HG02943 (cell line): ENCODE data around the gene PHLDB1.
"Not testable (repeated sequence)": the region's sequence is repeated elsewhere in the genome, so short reads cannot be mapped to it uniquely, and the experiment has no call there.

Source experiments
- ATAC-seq: cut with Tn5 transposase; IDR thresholded peaks from one replicate; pipeline ENCODE4 v1.9.1; 2021; ENCODE audit warnings: mild to moderate bottlenecking, low read depth, moderate library complexity; ENCODE audit not compliant: unreplicated experiment

The PHLDB1 gene

DNA sequence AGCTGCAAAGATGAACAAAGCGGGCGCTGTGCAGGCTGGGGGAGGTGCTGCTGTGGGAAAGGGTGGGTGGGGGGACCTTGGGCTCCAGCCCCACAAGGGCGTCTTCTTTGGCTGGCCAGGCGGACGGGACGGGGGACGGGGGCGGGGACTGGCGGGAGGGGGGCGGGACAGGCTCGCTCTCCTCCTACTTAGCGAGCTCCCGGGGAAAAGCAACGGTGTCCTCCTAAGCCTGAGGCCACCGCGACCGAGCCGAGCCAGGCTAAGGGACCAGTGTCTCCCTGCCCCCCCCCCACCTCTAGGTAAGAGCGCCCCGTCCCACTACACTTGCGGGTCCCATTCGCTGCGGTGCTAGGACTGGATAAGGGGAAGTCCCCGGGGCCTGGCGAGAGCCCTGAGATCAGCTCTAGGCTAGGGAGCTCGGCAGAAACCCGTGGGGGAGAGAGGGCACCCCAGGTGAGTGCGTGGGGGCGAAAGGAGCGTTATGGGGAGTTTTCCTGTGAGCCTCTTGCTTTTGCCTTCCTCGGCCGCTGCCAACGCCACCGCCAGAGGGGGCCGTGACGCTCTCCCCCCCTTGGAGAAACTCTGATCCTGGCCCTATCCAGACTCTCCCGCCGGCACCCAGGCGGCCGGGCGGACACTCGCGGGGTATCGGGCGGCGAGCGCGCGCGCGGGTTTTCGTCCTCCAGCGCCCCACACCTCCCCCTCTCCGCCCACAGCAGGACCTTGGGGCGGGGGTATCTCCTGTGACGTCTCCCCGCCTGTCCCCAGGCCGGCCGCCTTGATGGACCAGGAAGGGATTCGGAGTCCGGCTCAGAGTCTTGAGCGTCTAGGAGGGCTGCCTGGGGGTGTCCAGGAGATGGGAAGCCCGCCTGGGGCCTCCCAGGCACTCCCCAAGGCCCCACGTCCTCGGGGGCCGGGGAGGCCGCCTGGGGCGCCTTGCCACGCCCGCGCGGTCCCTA, at the start of gene PHLDB1:
TSS of gene PHLDB1 (plus strand) at position 215 of the 959 bp plus-strand sequence. CDS start 6,222 bp downstream, outside the sequence.
- no peak for ATAC-seq

DNA sequence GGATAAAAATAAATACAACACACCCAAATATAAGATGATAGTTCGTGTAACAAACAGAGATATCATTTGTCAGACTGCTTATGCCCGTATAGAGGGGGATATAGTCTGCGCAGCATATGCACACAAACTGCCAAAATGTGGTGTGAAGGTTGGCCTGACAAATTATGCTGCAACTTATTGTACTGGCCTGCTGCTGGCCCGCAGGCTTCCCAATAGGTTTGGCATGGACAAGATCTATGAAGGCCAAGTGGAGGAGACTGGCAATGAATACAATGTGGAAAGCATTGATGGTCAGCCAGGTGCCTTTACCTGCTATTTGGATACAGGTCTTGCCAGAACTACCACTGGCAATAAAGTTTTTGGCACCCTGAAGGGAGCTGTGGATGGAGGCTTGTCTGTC, 46.6 kb upstream of the PHLDB1 start:
- ATAC-seq = no peak

DNA sequence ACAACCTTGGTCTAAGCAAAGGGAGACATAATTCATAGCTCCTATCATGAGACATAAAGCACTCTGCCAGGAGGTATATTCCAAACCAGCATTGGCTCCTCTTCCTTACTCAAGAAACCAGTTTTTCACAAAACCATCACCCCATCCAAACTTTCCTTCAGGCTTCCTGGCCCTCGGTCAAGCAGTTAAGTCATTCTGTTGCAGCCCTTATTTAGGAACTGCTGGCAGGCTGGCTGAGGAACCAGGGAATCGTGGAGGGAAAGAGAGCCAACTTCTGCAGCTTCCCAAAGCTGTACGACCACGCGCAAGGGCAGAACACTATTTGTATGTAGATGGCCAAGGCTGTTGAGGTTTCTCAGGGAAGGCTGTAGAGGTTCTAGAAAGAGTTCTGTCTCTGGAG, 42.4 kb upstream of the PHLDB1 start:
- no peak for ATAC-seq

DNA sequence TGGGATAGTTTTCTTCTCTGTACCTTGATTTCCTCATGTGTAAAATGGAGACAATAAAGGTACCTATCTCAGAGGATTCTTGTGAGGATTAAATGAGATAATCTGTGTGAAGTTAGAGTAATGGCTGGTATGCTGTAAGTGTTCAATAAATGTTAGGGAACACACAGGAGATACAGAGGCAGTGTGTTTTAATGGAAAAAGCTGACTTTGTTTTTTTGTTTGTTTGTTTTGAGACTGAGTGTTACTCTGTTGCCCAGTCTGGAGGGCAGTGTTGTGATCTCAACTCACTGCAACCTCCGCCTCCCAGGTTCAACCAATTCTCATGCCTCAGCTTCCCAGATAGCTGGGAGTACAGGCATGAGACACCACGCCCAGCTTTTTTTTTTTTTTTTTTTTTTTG, 37.7 kb upstream of the PHLDB1 start:
- ATAC-seq = no peak

DNA sequence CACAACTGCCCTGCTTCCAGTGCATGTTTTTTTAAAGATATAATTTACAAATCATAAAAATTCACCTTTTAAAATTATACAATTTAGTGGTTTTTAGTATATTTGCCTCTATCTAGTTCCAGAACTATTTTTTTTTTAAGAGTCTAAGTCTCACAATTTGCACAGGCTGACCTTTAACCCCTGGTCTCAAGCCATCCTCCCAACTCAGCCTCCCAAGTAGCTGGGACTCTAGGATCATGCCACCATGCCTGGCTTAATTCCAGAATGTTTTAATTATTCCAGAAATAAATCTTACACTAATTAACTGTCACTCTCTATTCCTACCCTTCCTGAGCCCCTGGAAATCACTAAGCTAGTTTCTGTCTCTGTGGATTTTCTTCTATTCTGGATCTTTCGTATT, 36.6 kb upstream of the PHLDB1 start:
- no peak for ATAC-seq

DNA sequence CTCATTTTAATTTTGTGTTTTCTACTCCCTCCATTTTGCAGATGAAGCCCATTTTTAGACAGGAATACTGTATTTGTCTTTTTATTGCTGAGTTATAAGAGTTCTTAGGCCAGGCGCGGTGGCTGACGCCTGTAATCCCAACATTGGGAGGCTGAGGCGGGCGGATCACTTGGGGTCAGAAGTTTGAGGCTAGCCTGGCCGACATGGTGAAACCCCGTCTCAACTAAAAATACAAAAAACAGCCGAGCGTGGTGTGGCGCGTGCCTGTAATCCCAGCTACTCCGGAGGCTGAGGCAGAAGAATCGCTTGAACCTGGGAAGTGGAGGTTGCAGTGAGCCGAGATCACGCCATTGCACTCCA, 35.7 kb upstream of the PHLDB1 start:
- not testable (repeated sequence) for ATAC-seq

DNA sequence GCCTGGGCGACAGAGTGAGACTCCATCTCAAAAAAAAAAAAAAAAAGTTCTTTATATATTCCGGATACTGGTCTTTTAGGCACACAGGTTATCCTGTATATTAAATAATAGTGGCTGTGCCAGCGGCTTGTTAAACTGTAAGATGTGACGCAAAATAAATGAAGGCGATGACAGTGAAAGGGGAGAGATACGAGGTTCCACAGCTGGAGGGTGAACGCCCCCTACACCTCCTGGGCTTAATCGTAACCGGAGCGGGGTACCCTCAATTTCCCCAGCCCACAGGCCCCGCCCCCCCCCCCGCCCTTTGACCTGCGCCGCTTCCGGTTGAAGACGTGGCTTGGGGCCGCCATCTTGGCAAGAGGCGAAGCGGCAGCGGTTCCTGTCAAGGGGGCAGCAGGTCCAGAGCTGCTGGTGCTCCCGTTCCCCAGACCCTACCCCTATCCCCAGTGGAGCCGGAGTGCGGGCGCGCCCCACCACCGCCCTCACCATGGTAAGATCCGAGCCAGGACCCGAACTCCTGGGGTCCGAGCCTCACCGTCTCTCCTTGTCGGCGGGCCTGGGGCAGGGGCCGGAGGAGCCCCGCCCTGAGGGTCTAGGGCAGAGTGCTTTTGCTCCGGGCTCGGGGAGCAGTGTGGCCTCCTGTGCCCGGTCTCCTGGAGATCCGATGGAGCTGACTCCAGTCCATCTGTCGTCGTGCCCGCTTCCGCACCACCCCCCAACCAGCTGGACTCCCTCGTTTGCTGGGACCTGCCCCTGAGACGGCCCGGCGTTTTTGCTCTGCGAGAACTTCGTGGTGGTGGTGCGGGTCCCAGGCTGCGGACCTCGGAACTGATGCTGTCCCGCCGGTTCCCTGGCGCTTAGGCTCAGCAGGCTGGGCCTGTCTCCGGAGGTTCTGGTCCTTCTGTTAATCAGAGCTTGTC, 35.1 kb upstream of the PHLDB1 start, which contains the start of gene ARCN1:
TSS of gene ARCN1 (plus strand) at position 349 of the 920 bp plus-strand sequence. CDS start at position 488, 139 bp downstream.
- ATAC-seq = peak; percentile 63

DNA sequence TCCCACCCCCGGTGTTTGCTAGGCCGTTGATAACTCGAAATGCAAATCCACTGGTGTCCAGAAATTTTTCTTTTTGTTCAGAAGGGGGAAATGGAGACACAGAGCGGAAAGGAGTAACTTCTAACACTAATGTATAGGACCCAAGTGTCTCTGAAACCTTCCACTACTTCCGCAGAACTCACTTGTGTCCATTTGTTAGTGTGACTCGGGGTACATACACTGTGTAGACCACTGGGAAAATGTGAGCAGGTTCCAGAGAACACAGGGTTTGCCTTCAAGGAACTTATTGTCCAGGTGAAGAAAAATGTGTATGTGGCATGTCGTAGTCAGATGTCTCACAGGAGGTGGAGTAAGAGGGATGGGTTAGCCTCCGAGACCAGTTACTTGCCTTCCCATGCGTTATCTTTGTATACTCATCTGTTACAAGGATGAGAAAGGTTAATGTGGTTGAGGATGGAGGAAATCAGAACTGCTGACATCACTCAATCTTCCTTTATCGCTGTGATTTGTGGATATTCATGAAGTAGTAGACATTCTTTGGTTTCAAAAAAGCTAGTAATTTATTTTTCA, 34.3 kb upstream of the PHLDB1 start:
- peak; percentile 33 for ATAC-seq

DNA sequence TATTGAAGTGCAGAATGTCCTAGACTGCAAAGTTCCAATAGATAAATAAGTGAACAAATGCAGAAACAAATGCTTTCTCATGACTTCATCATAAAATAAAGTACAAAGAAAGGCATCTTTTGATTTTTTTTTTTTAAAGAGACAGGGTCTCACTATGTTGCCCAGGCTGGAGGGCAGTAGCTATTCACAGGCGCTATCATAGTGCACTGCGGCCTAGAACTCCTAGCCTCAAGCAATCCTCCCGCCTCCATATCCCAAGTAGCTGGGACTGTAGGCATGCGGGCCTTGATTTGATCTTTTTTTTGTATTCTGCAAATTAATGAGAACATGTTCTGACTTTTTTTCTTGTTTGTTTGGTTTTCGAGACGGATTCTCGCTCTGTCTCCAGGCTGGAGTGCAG, 32.8 kb upstream of the PHLDB1 start:
- no peak for ATAC-seq

DNA sequence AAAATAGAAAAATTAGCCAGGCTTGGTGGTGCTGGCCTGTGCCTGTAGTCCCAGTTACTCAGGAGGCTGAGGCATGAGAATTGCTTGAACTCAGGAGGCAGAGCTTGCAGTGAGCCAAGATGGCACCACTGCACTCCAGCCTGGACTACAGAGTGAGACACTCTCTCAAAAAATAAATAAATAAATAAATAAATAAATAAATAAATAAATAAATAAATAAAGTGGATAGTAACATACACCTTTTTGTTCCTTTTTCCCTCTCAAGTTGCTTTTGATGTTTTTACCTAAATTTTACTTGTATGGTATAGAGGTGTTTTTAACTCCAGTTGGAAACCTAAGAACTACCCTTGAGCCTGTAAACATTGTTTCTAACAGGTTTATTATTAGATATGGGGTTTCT, 29.4 kb upstream of the PHLDB1 start:
- ATAC-seq = not testable (repeated sequence)

DNA sequence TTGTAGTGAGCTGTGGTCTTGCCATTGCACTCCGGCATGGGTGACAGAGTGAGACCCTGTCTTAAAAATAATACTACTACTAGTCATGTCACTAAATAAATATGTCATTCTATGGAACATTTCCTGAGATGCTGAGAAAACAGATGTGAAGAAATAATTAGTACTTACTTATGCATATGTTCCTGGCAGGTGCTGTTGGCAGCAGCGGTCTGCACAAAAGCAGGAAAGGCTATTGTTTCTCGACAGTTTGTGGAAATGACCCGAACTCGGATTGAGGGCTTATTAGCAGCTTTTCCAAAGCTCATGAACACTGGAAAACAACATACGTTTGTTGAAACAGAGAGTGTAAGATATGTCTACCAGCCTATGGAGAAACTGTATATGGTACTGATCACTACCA, 26.4 kb upstream of the PHLDB1 start:
- no peak for ATAC-seq

DNA sequence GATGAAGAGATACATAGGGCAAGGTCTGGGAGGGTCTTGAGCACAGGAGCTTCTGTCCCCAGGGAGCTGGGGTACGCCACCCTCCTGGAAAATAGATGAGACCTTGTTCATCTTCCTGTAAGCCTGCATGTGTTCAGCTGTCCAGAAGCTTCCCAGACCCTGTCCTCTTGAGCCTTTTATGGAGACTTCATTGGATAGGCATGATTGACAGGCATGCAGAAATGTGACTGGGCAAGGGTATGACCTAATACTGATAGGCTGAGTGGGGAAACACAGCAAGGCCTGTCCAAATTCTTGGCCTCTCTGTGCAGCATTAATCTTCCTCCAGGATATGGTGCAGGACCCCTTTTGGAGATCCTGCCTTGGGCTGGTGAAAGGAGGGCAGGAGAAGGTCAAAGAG, 19.5 kb upstream of the PHLDB1 start:
- no peak for ATAC-seq

DNA sequence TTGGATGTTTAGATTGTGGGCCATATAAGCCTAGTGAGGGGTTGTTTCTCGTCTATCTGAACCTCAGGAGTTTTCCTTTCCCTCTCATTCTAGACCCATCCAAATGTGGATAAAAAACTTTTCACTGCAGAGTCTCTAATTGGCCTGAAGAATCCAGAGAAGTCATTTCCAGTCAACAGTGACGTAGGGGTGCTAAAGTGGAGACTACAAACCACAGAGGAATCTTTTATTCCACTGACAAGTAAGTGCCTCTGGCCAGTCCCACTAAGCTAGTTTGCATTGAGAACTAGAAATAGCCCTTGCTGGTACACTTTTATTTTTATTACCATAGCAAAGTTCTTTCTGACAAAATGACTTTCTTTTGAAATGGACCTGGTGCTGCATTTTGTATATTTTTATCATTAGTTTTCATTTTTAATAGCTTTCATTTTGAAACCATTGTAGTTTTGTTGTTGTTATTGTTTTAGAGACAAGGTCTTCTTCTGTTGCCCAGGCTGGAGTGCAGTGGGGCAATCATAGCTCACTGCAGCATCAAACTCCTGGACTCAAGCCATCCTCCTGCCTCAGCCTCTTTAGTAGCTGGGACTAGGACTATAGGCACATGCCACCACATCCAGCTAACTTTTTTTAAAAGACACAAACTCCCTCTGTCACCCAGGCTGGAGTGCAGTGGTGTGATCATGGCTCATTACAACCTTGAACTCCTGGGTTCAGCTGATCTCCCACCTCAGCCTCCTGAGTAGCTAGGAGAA, 14.6 kb upstream of the PHLDB1 start:
- ATAC-seq = no peak

DNA sequence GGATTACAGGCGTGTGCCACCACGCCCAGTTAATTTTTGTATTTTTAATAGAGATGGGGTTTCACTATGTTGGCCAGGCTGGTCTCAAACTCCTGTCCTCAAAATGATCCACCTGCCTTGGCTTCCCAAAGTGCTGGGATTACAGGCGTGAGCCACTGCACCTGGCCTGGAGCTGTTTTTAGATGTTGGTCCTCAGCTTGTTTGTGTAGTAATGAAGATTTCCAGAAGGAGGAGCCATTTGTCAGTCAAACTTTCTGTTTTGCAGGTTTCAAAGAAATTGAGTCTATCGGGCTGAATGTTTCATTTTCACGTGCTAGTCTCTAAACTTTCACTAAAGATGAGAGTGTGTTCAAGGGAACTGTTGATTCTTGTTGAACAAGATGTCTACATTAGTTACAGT, 12.4 kb upstream of the PHLDB1 start:
- not testable (repeated sequence) for ATAC-seq

DNA sequence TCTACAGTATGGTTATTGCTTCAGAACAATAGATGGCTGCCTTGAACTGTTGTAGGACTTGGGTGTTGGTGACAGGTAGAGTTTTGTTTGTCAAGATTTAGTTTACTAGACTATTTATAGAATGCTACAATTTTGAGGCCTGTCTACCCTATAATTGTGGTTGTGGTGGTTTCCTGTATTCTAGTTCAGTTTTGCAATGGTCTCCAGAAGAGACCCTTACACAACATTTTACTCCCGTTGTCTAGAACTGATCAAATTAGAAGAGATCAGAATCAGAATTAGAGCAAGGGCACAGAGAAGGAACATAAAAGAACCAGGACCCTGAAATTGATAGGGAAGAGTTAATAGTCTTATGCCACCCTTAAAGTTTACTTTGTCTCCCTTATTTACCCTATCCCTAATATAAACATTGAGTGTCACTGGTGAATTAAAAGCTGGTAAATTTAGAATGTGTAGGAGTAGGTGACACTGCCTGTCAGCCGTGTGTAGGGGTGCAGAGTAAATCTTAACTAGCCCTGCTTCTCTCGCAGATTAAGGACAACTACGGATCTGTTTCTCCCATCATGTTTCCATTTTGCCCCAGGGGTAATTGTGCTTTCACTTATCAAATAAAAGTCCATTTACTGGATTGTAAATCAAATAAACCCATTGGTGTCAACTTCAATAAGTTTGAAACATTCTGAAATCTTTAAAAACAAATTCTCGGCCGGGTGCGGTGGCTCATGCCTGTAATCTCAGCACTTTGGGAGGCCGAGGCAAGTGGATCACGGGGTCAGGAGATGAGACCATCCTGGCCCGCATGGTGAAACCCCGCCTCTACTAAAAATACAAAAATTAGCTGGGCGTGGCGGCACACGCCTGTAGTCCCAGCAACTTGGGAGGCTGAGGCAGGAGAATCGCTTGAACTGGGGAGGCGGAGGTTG, 10.9 kb upstream of the PHLDB1 start:
- no peak for ATAC-seq

DNA sequence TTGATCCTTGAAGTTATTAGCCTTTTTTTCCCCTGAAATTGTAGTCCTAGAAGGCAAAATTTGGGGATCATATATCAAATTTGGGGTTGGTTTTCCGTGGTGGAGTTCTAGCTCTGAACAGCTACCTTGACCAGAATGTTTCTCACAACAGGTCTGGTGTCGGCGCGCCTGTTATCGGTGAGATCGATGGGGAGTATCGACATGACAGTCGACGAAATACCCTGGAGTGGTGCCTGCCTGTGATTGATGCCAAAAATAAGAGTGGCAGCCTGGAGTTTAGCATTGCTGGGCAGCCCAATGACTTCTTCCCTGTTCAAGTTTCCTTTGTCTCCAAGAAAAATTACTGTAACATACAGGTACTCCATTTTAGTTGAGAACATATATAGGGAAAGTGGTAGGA, 9.9 kb upstream of the PHLDB1 start:
- no peak for ATAC-seq

DNA sequence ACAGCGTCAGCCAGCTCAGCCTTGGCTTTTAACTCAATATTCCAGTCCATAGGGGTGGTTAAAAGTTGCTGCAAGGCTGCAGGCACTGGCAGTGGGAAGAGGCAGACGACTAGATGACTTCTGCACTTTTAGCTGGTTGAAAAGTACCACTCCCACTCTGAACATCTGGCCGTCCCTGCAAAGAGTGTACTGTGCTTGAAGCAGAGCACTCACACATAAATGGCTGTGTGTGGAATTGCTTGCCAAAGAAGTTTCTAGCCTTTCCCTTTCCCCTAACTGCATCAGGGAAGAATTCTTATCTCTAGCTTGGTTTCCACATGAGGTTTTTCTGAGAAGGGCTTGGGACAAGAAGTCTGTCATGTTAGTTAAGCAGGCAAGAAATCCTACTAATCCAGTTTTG, 5.1 kb upstream of the PHLDB1 start:
- ATAC-seq = no peak

DNA sequence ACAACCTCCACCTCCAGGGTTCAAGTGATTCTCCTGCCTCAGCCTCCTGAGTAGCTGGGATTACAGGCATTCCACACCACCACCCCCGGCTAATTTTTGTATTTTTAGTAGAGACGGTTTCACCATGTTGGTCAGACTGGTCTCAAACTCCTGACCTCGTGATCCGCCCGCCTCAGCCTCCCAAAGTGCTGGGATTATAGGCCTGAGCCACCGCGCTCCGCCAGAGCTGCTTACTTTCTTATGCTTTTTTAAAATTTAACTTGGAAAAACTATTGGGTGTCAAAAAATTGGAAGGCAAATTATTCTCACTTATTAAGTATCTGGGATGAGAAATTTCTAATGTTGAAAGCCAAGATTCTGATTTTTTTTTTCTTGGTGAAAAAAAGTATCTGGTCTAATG, 3.7 kb upstream of the PHLDB1 start:
- ATAC-seq = not testable (repeated sequence)

DNA sequence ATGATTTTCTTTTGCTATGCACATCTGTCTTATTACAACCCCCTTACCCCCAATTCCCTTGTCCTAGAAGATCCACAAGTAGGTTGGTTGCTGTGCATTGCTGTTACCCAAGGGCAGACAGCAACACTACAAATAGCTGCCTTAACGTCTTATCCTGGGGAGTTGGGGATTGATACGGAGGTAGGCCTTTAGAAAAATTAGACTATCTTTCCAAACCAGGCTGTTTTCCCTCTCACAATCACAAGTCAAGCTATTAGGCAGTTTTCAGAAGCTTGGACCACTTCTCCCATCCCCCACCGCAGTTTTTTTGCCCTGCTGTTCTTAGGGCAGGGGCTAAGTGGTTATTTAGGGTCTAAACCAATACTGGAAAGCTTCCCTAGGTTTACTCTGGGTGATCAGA, 2.8 kb upstream of the PHLDB1 start:
- no peak for ATAC-seq
